Neuronal stem cell (in vitro differentiated cells): ENCODE results near the gene SMPD1.
A peak's percentile ranks its signal among the peaks of the same experiment; 100 is the strongest.

ENCODE experiments used
- DNase-seq: peaks from one replicate; pipeline ENCODE4 v3.0.0-alpha.2; 2013; ENCODE audit warnings: low spot score
- H2AFZ ChIP-seq: one replicate; pipeline ENCODE4 v1.6.1; 2013; ENCODE audit warnings: mild to moderate bottlenecking, low read length, inconsistent platforms
- H2AK5ac ChIP-seq: 2 replicates; pipeline ENCODE4 v1.6.1; 2013; ENCODE audit warnings: low read depth, mild to moderate bottlenecking, inconsistent platforms, low read length, moderate library complexity, mixed read lengths
- H2BK120ac ChIP-seq: 2 replicates; pipeline ENCODE4 v1.6.1; 2013; ENCODE audit warnings: low read depth, mild to moderate bottlenecking, inconsistent platforms, low read length, moderate library complexity, mixed read lengths
- H2BK12ac ChIP-seq: one replicate; pipeline ENCODE4 v1.6.1; 2013; ENCODE audit warnings: low read length, inconsistent platforms
- H2BK15ac ChIP-seq: 2 replicates; pipeline ENCODE4 v1.6.1; 2013; ENCODE audit warnings: mild to moderate bottlenecking, low read length, inconsistent platforms, mixed read lengths
- H2BK5ac ChIP-seq: one replicate; pipeline ENCODE4 v1.6.1; 2013; ENCODE audit warnings: inconsistent platforms, mild to moderate bottlenecking, low read length, moderate library complexity
- H3K14ac ChIP-seq: one replicate; pipeline ENCODE4 v1.6.1; 2013; ENCODE audit warnings: low read length, inconsistent platforms
- H3K18ac ChIP-seq: 2 replicates; pipeline ENCODE4 v1.6.1; 2013; ENCODE audit warnings: low read length, inconsistent platforms
- H3K23ac ChIP-seq: 2 replicates; pipeline ENCODE4 v1.6.1; 2013; ENCODE audit warnings: low read depth, mild to moderate bottlenecking, mixed read lengths, low read length, inconsistent platforms; ENCODE audit not compliant: poor library complexity
- H3K27ac ChIP-seq: replicated peaks from 3 replicates; pipeline ENCODE4 v1.5.1; 2013; ENCODE audit warnings: low read length, inconsistent platforms
- H3K27me3 ChIP-seq, 3 experiments: 2 replicates each; pipeline ENCODE4 v1.6.1; 2013; ENCODE audit warnings: low read length in 3 of 3, mild to moderate bottlenecking in 2 of 3, inconsistent platforms in 1 of 3, low read depth in 1 of 3, mixed read lengths in 1 of 3, moderate library complexity in 1 of 3; ENCODE audit not compliant: control insufficient read depth in 3 of 3, insufficient read depth in 3 of 3
- H3K36me3 ChIP-seq, 2 donors: replicated peaks in 1 of 2; 2 replicates each; pipeline ENCODE4 v1.6.1; 2013; ENCODE audit warnings: low read length in 2 of 2; ENCODE audit not compliant: control insufficient read depth in 2 of 2, insufficient read depth in 2 of 2
- H3K4ac ChIP-seq: 2 replicates; pipeline ENCODE4 v1.6.1; 2013; ENCODE audit warnings: inconsistent platforms, mild to moderate bottlenecking, low read length, moderate library complexity
- H3K4me1 ChIP-seq, 2 donors: 1 replicate in 1 of 2; 2 replicates in 1 of 2; pipeline ENCODE4 v1.6.1; 2013; ENCODE audit warnings: low read length in 2 of 2, low read depth in 1 of 2; ENCODE audit not compliant: control insufficient read depth in 2 of 2, insufficient read depth in 1 of 2
- H3K4me2 ChIP-seq: one replicate; pipeline ENCODE4 v1.6.1; 2013; ENCODE audit warnings: mild to moderate bottlenecking, low read length, inconsistent platforms; ENCODE audit not compliant: insufficient read depth, poor library complexity, severe bottlenecking
- H3K4me3 ChIP-seq, 2 donors: 2 replicates each; pipeline ENCODE4 v1.5.1; 2013; ENCODE audit warnings: low read length in 2 of 2, mild to moderate bottlenecking in 2 of 2, inconsistent platforms in 1 of 2, moderate library complexity in 1 of 2
- H3K79me1 ChIP-seq: one replicate; pipeline ENCODE4 v1.6.1; 2013; ENCODE audit warnings: low read depth, mild to moderate bottlenecking, inconsistent platforms, low read length, moderate library complexity
- H3K9ac ChIP-seq: one replicate; pipeline ENCODE4 v1.6.1; 2013; ENCODE audit warnings: mild to moderate bottlenecking, low read depth, low read length, inconsistent platforms; ENCODE audit not compliant: poor library complexity
- H3K9me3 ChIP-seq, 2 donors: replicated peaks in 1 of 2; 2 replicates each; pipeline versions ENCODE3 to v1.6.1; 2013; ENCODE audit warnings: low read length in 2 of 2, mild to moderate bottlenecking in 2 of 2, inconsistent platforms in 1 of 2, low read depth in 1 of 2, mixed read lengths in 1 of 2, moderate library complexity in 1 of 2; ENCODE audit not compliant: control insufficient read depth in 2 of 2, insufficient read depth in 1 of 2
- H4K8ac ChIP-seq: one replicate; pipeline ENCODE4 v1.6.1; 2013; ENCODE audit warnings: low read depth, mild to moderate bottlenecking, inconsistent platforms, low read length, moderate library complexity
- H4K91ac ChIP-seq: one replicate; pipeline ENCODE4 v1.6.1; 2013; ENCODE audit warnings: low read length, low read depth, mild to moderate bottlenecking, inconsistent platforms; ENCODE audit not compliant: poor library complexity
- WGBS, 2 donors: extraction: QIAGEN DNeasy Blood & Tissue Kit; methylation state at CpG; one replicate each; pipeline ENCODE4 v1.1.7; 2013; ENCODE audit warnings: missing lambda C conversion rate in 2 of 2, mixed read lengths in 1 of 2; ENCODE audit not compliant: insufficient read length in 2 of 2, insufficient replicate concordance in 1 of 2; ENCODE audit errors: extremely low coverage in 2 of 2; 5-methylcytosine and 5-hydroxymethylcytosine counted together

Gene SMPD1

DNA sequence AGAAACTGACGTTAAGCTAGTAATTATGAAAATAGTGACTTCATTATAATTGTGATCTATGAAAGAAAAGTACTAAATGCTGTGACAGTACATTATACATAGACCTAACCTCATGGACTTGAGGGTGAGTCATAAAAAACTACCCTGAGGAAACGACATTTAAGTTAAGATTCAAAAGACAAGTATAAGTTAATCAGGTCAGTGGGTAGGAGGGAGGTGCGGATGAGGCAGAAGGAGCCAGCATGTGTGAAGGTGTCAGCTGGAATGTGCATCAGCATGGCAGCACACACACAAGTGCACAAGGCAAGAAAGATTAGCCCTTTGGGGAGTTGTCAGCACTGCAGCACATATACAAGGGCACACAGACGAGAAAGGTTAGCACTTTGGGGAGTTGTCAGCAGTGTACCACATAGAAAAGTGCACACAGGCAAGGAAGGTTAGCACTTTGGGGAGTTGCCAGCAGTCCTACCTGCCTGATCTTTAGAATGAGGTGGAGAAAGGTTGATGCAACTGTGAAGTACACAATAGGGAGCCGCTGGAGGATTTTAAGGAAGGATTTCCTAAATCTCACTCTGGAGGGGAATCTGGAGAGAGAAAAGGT is 38.4 kb upstream of the SMPD1 start:
- no peak overlapping the region for H4K8ac ChIP-seq
- no peaks in the 10 kb centered on the region for H3K36me3 ChIP-seq
- H2AFZ ChIP-seq: no peak overlapping the region
- no peak overlapping the region for H3K18ac ChIP-seq
- H3K27me3 ChIP-seq: peaks cover 0 to 13% (median 0%) of the 10 kb centered on the region in 3 experiments
- no peak overlapping the region for H2BK12ac ChIP-seq
- no peak overlapping the region for H2BK120ac ChIP-seq
- no peak overlapping the region for H3K9ac ChIP-seq
- no peak overlapping the region for H3K4ac ChIP-seq
- no CpG with 5 or more reads among the region's 5 CpGs for WGBS, 2 donors
- no peak overlapping the region for H3K27ac ChIP-seq
- H3K23ac ChIP-seq: no peak overlapping the region
- H3K9me3 ChIP-seq: no peaks in the 10 kb centered on the region
- no peak overlapping the region for H2BK5ac ChIP-seq
- no peak for DNase-seq
- no peaks in the 10 kb centered on the region for H3K4me1 ChIP-seq
- H3K4me3 ChIP-seq: peak overlapping the region in 1 of 2 donors; percentile 22
- H3K79me1 ChIP-seq: no peaks in the 10 kb centered on the region
- H2BK15ac ChIP-seq: no peak overlapping the region
- no peak overlapping the region for H3K4me2 ChIP-seq
- H4K91ac ChIP-seq: no peak overlapping the region
- H3K14ac ChIP-seq: no peak overlapping the region
- H2AK5ac ChIP-seq: no peak overlapping the region

DNA sequence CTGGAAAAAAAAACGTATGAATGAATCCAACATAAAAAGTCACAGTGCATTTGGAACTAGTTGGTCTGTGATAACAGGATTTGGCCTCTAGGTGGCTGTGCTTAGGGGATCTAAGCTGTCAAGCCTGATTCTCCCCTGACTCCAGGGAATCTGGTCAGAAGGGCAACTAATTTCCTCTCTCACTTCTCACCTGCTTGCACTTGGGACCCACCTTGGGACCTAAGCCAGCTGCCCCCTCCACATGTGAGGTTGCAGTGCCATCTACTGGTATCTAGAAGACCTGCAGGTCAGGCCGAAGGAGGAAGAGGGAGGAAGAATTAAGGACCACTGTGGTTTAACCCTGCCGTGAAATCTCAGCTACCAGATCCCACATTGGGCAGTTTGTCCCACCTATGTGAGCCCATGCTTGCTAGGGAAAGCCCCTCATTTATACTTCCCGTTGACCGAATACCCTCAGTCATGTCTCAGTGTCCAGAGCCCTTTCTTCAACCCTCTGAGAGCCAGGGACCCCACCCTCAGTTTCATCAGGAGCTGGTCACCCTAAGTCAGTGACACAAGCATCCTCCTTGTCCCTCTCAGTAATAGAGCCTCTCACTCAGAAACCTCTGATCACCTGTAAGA is 36.8 kb upstream of the SMPD1 start:
- DNase-seq: peak; percentile 70
- no peak overlapping the region for H3K9ac ChIP-seq
- peaks cover 0 to 24% (median 0%) of the 10 kb centered on the region in 3 experiments for H3K27me3 ChIP-seq
- no peak overlapping the region for H4K8ac ChIP-seq
- no peak overlapping the region for H3K18ac ChIP-seq
- no peaks in the 10 kb centered on the region for H3K9me3 ChIP-seq
- no peak overlapping the region for H2BK12ac ChIP-seq
- no peaks in the 10 kb centered on the region for H3K4me1 ChIP-seq
- no peak overlapping the region for H3K4me2 ChIP-seq
- no CpG with 5 or more reads among the region's 5 CpGs for WGBS, 2 donors
- H3K4ac ChIP-seq: no peak overlapping the region
- H3K79me1 ChIP-seq: no peaks in the 10 kb centered on the region
- no peak overlapping the region for H3K23ac ChIP-seq
- H3K14ac ChIP-seq: no peak overlapping the region
- H2AFZ ChIP-seq: no peak overlapping the region
- no peak overlapping the region for H2AK5ac ChIP-seq
- H2BK15ac ChIP-seq: no peak overlapping the region
- H3K27ac ChIP-seq: no peak overlapping the region
- H4K91ac ChIP-seq: no peak overlapping the region
- no peak overlapping the region for H2BK120ac ChIP-seq
- H3K4me3 ChIP-seq: no peak overlapping the region
- H2BK5ac ChIP-seq: no peak overlapping the region
- H3K36me3 ChIP-seq: no peaks in the 10 kb centered on the region

- no peak overlapping the region for H2BK12ac ChIP-seq
- H4K91ac ChIP-seq: no peak overlapping the region
- no peaks in the 10 kb centered on the region for H3K4me1 ChIP-seq
- peaks cover 0 to 24% (median 0%) of the 10 kb centered on the region in 3 experiments for H3K27me3 ChIP-seq
- no peak overlapping the region for H2AK5ac ChIP-seq
- no peak for DNase-seq
- no CpG with 5 or more reads among the region's 4 CpGs for WGBS, 2 donors
- no peak overlapping the region for H3K27ac ChIP-seq
- no peak overlapping the region for H2BK5ac ChIP-seq
- H4K8ac ChIP-seq: no peak overlapping the region
- no peak overlapping the region for H3K4ac ChIP-seq
- no peak overlapping the region for H3K14ac ChIP-seq
- H3K18ac ChIP-seq: no peak overlapping the region
- no peaks in the 10 kb centered on the region for H3K36me3 ChIP-seq
- H2BK120ac ChIP-seq: no peak overlapping the region
- H3K23ac ChIP-seq: no peak overlapping the region
- H2AFZ ChIP-seq: no peak overlapping the region
- H3K4me3 ChIP-seq: no peak overlapping the region
- no peak overlapping the region for H3K9ac ChIP-seq
- H3K79me1 ChIP-seq: no peaks in the 10 kb centered on the region
- H2BK15ac ChIP-seq: no peak overlapping the region
- no peak overlapping the region for H3K4me2 ChIP-seq
- no peaks in the 10 kb centered on the region for H3K9me3 ChIP-seq
Measured at GRCh38 chr11:6354651-6355485, 35.4 kb upstream of the SMPD1 start.

DNA sequence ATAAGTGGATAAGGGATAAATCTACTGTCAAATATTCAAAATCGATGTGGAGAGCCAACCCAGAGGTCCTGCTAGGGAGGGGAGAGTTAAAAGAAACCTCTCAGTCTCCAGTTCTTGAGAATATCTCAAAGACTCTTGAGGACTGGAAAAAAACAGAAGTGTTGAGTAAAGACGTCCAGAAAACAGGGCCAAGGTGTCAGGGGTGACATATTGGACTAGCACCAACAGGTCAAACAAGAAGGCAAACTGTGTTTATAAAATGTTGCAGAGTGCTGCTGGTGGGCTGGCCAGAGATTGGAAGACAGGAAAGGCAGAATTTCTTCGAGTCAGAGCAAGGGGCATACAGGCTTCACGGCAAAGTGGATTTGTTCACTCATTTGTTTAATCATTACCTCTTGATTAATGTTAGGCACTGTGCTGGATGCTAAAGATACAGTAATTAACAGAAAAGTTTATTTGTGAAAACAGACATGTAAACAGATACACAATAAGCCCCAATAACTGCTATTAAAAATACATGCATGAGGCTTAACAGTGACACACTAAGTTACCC is 33.7 kb upstream of the SMPD1 start:
- H3K18ac ChIP-seq: no peak overlapping the region
- no peak for DNase-seq
- H2BK120ac ChIP-seq: no peak overlapping the region
- H3K4me3 ChIP-seq: no peak overlapping the region
- H3K27me3 ChIP-seq: peaks cover 0 to 24% (median 0%) of the 10 kb centered on the region in 3 experiments
- no peak overlapping the region for H3K9ac ChIP-seq
- peak overlapping the region; percentile 20 for H2AFZ ChIP-seq
- no peak overlapping the region for H3K27ac ChIP-seq
- no peaks in the 10 kb centered on the region for H3K4me1 ChIP-seq
- H3K4me2 ChIP-seq: no peak overlapping the region
- no peak overlapping the region for H2BK5ac ChIP-seq
- no peaks in the 10 kb centered on the region for H3K79me1 ChIP-seq
- no peaks in the 10 kb centered on the region for H3K36me3 ChIP-seq
- no peak overlapping the region for H4K91ac ChIP-seq
- H3K9me3 ChIP-seq: no peaks in the 10 kb centered on the region
- H2AK5ac ChIP-seq: no peak overlapping the region
- H3K23ac ChIP-seq: no peak overlapping the region
- no peak overlapping the region for H3K4ac ChIP-seq
- H4K8ac ChIP-seq: no peak overlapping the region
- H2BK12ac ChIP-seq: no peak overlapping the region
- no CpG with 5 or more reads among the region's 4 CpGs for WGBS, 2 donors
- H3K14ac ChIP-seq: no peak overlapping the region
- H2BK15ac ChIP-seq: no peak overlapping the region
